HepG2 (cell line): ENCODE measurements around the gene MRPL14. TPM values are rescaled to one million over a fixed set of nuclear protein-coding genes. Genes with fewer than 3 reads are reported as not detected.

Source experiments
- ATAC-seq: fragments of 200-7000 bp; cut with Tn5 transposase; 3 replicates; pipeline ENCODE4 v1.9.1; 2020; ENCODE audit warnings: mild to moderate bottlenecking, moderate library complexity
- BruUV-seq: library from RNA; stranded (reverse); fragments of 400-500 nt; replicated peaks from 2 replicates; lab custom pipeline; 2021; lab: Mats Ljungman, UMichigan
- CTCF ChIA-PET: fragments of 300-600 bp; formaldehyde crosslinking; extraction: SDS; loops from one replicate; lab custom pipeline; 2021; ENCODE audit warnings: low total read pairs, inconsistent platforms, low intra/inter-chr PET ratio; lab: Yijun Ruan, JAX
- POLR2A ChIA-PET: fragments of 350-600 bp; sonication (Branson Sonifier 250); formaldehyde crosslinking; loops from one replicate; lab custom pipeline; 2020; ENCODE audit warnings: antibody characterized with exemption, inconsistent platforms; lab: Yijun Ruan, JAX
- DNase-seq: peaks from one replicate; pipeline ENCODE4 v3.0.0-alpha.2; 2015; ENCODE audit warnings: low spot score
- FAIRE-seq: peaks from 3 replicates; lab custom pipeline; 2011; peaks lifted over from hg19 to GRCh38; lab: Jason Lieb, UNC
- H2AFZ ChIP-seq: one replicate; pipeline ENCODE4 v1.6.1; 2011; ENCODE audit warnings: low read length, inconsistent platforms
- H3K27ac ChIP-seq: fragments of 300-600 bp; 3 replicates; pipeline ENCODE4 v1.8.0; 2011; ENCODE audit warnings: mixed run types, mild to moderate bottlenecking, mixed read lengths, low read length, inconsistent platforms; ENCODE audit not compliant: insufficient read depth; ENCODE audit errors: extremely low read length
- H3K27me3 ChIP-seq, 2 experiments: fragments of 200-600 bp in 1 of 2; 2 replicates in 1 of 2; 3 replicates in 1 of 2; pipeline versions ENCODE4 v1.6.0 to v1.8.0; 2011; ENCODE audit warnings: low read length in 2 of 2, mild to moderate bottlenecking in 2 of 2, moderate library complexity in 2 of 2, inconsistent platforms in 1 of 2; ENCODE audit not compliant: insufficient read depth in 2 of 2, control insufficient read depth in 1 of 2
- H3K36me3 ChIP-seq, 2 experiments: fragments of 200-600 bp in 1 of 2; replicated peaks in 1 of 2; 2 replicates in 1 of 2; 3 replicates in 1 of 2; pipeline versions ENCODE4 v1.5.1 to v1.8.0; 2011; ENCODE audit warnings: low read length in 2 of 2, inconsistent platforms in 1 of 2; ENCODE audit not compliant: insufficient read depth in 2 of 2, control insufficient read depth in 1 of 2
- H3K4me1 ChIP-seq: 2 replicates; pipeline ENCODE4 v1.5.1; 2012; ENCODE audit warnings: low read length, inconsistent platforms; ENCODE audit not compliant: insufficient read depth
- H3K4me2 ChIP-seq: 2 replicates; pipeline ENCODE4 v1.6.0; 2011; ENCODE audit warnings: low read depth, low read length, inconsistent platforms
- H3K4me3 ChIP-seq, 3 experiments: fragments of 200-600 bp in 1 of 3; sonication (generic), shearing (Covaris generic) in 1 of 3; replicated peaks in 1 of 3; 2 replicates each; pipeline ENCODE4 v1.5.1; 2011 to 2016; ENCODE audit warnings: low read length in 3 of 3, inconsistent platforms in 2 of 3, low read depth in 2 of 3, mild to moderate bottlenecking in 2 of 3, control low read depth in 1 of 3, mixed read lengths in 1 of 3; ENCODE audit not compliant: insufficient read depth in 1 of 3
- H3K79me2 ChIP-seq: one replicate; pipeline ENCODE4 v1.6.1; 2011; ENCODE audit warnings: low read length, inconsistent platforms; ENCODE audit not compliant: insufficient read depth
- H3K9ac ChIP-seq: 2 replicates; pipeline ENCODE4 v1.6.0; 2011; ENCODE audit warnings: mild to moderate bottlenecking, low read depth, low read length, inconsistent platforms; ENCODE audit not compliant: insufficient read depth
- H3K9me3 ChIP-seq: 2 replicates; pipeline ENCODE4 v1.5.1; 2012; ENCODE audit warnings: mild to moderate bottlenecking, low read length
- H4K20me1 ChIP-seq: 2 replicates; pipeline ENCODE4 v1.6.0; 2011; ENCODE audit warnings: inconsistent platforms, mild to moderate bottlenecking, low read length, moderate library complexity; ENCODE audit not compliant: insufficient read depth
- ELF4 ChIP-seq: sonication (generic); formaldehyde crosslinking; IDR thresholded peaks from 2 replicates; pipeline ENCODE4 v1.5.0; 2020; ENCODE audit warnings: missing genetic modification reagents, mild to moderate bottlenecking, moderate library complexity, borderline replicate concordance
- FOXO1 ChIP-seq: sonication (generic); formaldehyde crosslinking; IDR thresholded peaks from 2 replicates; pipeline ENCODE4 v1.4.0; 2020; ENCODE audit warnings: missing genetic modification reagents
- FOXP1 ChIP-seq, 2 experiments: fragments of 450-650 bp in 1 of 2; IDR thresholded peaks; 2 replicates each; pipeline ENCODE4 v1.6.1; 2017 to 2018; ENCODE audit warnings: antibody characterized with exemption in 1 of 2
- KDM4B ChIP-seq: sonication (generic); formaldehyde crosslinking; IDR thresholded peaks from 2 replicates; pipeline ENCODE4 v1.4.0; 2020; ENCODE audit warnings: missing genetic modification reagents
- PATZ1 ChIP-seq: sonication (generic); formaldehyde crosslinking; IDR thresholded peaks from 2 replicates; pipeline ENCODE4 v1.4.0; 2020; ENCODE audit warnings: missing genetic modification reagents
- SRF ChIP-seq: IDR thresholded peaks from 2 replicates; pipeline ENCODE4 v1.6.1; 2011; ENCODE audit warnings: mild to moderate bottlenecking, low read depth, low read length, moderate library complexity
- TEAD3 ChIP-seq: optimal IDR thresholded peaks from 2 replicates; pipeline ENCODE3; 2016; ENCODE audit warnings: borderline replicate concordance
- ZBTB43 ChIP-seq: sonication (generic); formaldehyde crosslinking; conservative IDR thresholded peaks from 2 replicates; pipeline ENCODE4 v1.4.0; 2020; ENCODE audit warnings: missing genetic modification reagents
- ZNF350 ChIP-seq: sonication (generic); formaldehyde crosslinking; IDR thresholded peaks from 2 replicates; pipeline ENCODE4 v1.4.0; 2020; ENCODE audit warnings: mild to moderate bottlenecking, low read depth, missing genetic modification reagents, borderline replicate concordance
- WGBS: methylation state at CpG from one replicate; pipeline ENCODE4 v1.1.6; 2017; ENCODE audit warnings: low lambda C conversion rate; 5-methylcytosine and 5-hydroxymethylcytosine counted together
- in situ Hi-C: cut with HindIII; loops from 2 replicates; pipeline ENCODE4 v1.10.0; 2017; ENCODE audit warnings: low pct_unique_long_range_greater_than_20kb; ENCODE audit not compliant: extremely low pct_ligation_motif_present
- intact Hi-C: fragments of 100-400 bp; cut with micrococcal nuclease; formaldehyde crosslinking; loops from one replicate; pipeline ENCODE4 v1.10.0; 2022; ENCODE audit not compliant: unreplicated experiment
- polyA plus RNA-seq, 8 experiments: library from polyadenylated mRNA; depleted of rRNA in 3 of 8; stranded (reverse) in 7 of 8; unstranded in 1 of 8; fragments of >200 nt; fragmentation: Illumina TruSeq in 4 of 8; extraction: Trizol in 4 of 8; gene quantifications; 2 replicates each; pipeline versions ENCODE4 v1.2.1 to v1.2.3, GENCODE V29; 2011 to 2016; ENCODE audit warnings: low read depth in 4 of 8, missing spikeins in 1 of 8, mixed read lengths in 1 of 8; ENCODE audit not compliant: insufficient read depth in 1 of 8
- total RNA-seq, 5 experiments: library from RNA; depleted of rRNA; stranded (reverse); fragments of >200 nt; fragmentation: Illumina TruSeq; extraction: Trizol; gene quantifications; 2 replicates each; pipeline ENCODE4 v1.2.3, GENCODE V29; 2016; ENCODE audit warnings: low read depth in 1 of 5
- TF ChIP-seq, protein P1 (sequence below), 2 experiments: fragments of 450-650 bp in 1 of 2; sonication (generic) in 1 of 2; formaldehyde crosslinking; IDR thresholded peaks; 2 replicates each; pipeline versions ENCODE4 v1.5.0 to v1.8.0; 2020 to 2022; ENCODE audit warnings: mild to moderate bottlenecking in 1 of 2, missing genetic modification reagents in 1 of 2
- TF ChIP-seq, protein P2 (sequence below): sonication (generic); formaldehyde crosslinking; IDR thresholded peaks from 2 replicates; pipeline ENCODE4 v1.4.0; 2020; ENCODE audit warnings: missing genetic modification reagents
- TF ChIP-seq, protein P3 (sequence below): sonication (generic); formaldehyde crosslinking; IDR thresholded peaks from 2 replicates; pipeline ENCODE4 v1.8.0; 2022; ENCODE audit warnings: mild to moderate bottlenecking, missing genetic modification reagents

MRPL14 gene
- total and polyA plus RNA-seq, 2 of the 13 experiments (the other 11 are each of a cell fraction or from before 2014, with no cell fraction given), result 157 to 178 TPM

- CTCF ChIA-PET, result no interaction called here
- H3K4me1 ChIP-seq, result peaks cover 36% of the 10 kb centered on the region
- no peak for DNase-seq
- no peak overlapping the region for H2AFZ ChIP-seq
- ATAC-seq, result no peak
- no peak for TF ChIP-seq ZNF350
- no peak for TF ChIP-seq KDM4B (CRISPR knock-in tag)
- TF ChIP-seq ELF4 (CRISPR knock-in tag), result no peak
- TF ChIP-seq, protein P1, sequence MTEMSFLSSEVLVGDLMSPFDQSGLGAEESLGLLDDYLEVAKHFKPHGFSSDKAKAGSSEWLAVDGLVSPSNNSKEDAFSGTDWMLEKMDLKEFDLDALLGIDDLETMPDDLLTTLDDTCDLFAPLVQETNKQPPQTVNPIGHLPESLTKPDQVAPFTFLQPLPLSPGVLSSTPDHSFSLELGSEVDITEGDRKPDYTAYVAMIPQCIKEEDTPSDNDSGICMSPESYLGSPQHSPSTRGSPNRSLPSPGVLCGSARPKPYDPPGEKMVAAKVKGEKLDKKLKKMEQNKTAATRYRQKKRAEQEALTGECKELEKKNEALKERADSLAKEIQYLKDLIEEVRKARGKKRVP (CRISPR knock-in tag; IDR thresholded peaks at IDR 0.05), result no peak
- TF ChIP-seq, protein P2, sequence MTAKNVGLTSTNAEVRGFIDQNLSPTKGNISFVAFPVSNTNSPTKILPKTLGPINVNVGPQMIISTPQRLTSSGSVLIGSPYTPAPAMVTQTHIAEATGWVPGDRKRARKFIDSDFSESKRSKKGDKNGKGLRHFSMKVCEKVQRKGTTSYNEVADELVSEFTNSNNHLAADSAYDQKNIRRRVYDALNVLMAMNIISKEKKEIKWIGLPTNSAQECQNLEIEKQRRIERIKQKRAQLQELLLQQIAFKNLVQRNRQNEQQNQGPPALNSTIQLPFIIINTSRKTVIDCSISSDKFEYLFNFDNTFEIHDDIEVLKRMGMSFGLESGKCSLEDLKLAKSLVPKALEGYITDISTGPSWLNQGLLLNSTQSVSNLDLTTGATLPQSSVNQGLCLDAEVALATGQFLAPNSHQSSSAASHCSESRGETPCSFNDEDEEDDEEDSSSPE (CRISPR knock-in tag), result no peak
- TF ChIP-seq FOXP1 (IDR thresholded peaks at IDR 0.05), result no peak
- no peak for TF ChIP-seq FOXP1 (CRISPR knock-in tag; IDR thresholded peaks at IDR 0.05)
- TF ChIP-seq, protein P3, sequence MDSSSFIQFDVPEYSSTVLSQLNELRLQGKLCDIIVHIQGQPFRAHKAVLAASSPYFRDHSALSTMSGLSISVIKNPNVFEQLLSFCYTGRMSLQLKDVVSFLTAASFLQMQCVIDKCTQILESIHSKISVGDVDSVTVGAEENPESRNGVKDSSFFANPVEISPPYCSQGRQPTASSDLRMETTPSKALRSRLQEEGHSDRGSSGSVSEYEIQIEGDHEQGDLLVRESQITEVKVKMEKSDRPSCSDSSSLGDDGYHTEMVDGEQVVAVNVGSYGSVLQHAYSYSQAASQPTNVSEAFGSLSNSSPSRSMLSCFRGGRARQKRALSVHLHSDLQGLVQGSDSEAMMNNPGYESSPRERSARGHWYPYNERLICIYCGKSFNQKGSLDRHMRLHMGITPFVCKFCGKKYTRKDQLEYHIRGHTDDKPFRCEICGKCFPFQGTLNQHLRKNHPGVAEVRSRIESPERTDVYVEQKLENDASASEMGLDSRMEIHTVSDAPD (CRISPR knock-in tag), result no peak
- no peak for TF ChIP-seq SRF
- no peak for TF ChIP-seq TEAD3 (CRISPR knock-in tag)
- no peak for TF ChIP-seq PATZ1 (CRISPR knock-in tag)
- TF ChIP-seq FOXO1 (CRISPR knock-in tag), result no peak
- TF ChIP-seq ZBTB43 (CRISPR knock-in tag), result no peak
- intact Hi-C loops, result loop anchor here (5.0 kb wide), 1 partner anchor 38 kb away; no protein-coding TSS in a partner anchor
- 96% methylated on average over 2 of the region's 3 CpGs for WGBS
- no peak overlapping the region for H3K4me3 ChIP-seq
- H3K27ac ChIP-seq, result no peak overlapping the region
- in situ Hi-C loops, result loop anchor here (5.0 kb wide), 2 partner anchors 48 to 133 kb away; no protein-coding TSS in a partner anchor
- no peak for FAIRE-seq
- POLR2A ChIA-PET, result no interaction called here
- peaks cover 5% of the 10 kb centered on the region for H3K79me2 ChIP-seq
- BruUV-seq, result no TSS peak
- H3K9me3 ChIP-seq, result no peaks in the 10 kb centered on the region
- H4K20me1 ChIP-seq, result no peaks in the 10 kb centered on the region
- H3K9ac ChIP-seq, result no peak overlapping the region
- no peaks in the 10 kb centered on the region for H3K27me3 ChIP-seq
- no peak overlapping the region for H3K4me2 ChIP-seq
- peaks cover 27 to 51% of the 10 kb centered on the region in 2 experiments for H3K36me3 ChIP-seq
These were observed 22.7 kb downstream of the MRPL14 start for GRCh38 chr6:44104481-44105021.
